Astrocyte (in vitro differentiated cells and primary cell): Measurements from ENCODE around the gene ZFHX3. TPM values are rescaled to one million over a fixed set of nuclear protein-coding genes. Genes with fewer than 3 reads are reported as not detected.

Source experiments
- DNase-seq: peaks from one replicate; pipeline ENCODE4 v3.0.0-alpha.2; 2010; ENCODE audit warnings: low read depth
- FAIRE-seq: peaks from 2 replicates; lab custom pipeline; 2011; peaks lifted over from hg19 to GRCh38; lab: Jason Lieb, UNC
- H2AFZ ChIP-seq: 2 replicates; pipeline ENCODE4 v1.6.0; 2012; ENCODE audit warnings: low read depth, low read length, inconsistent platforms
- H3K27ac ChIP-seq: 2 replicates; pipeline ENCODE4 v1.5.1; 2011; ENCODE audit warnings: low read depth, low read length, inconsistent platforms
- H3K27me3 ChIP-seq: 2 replicates; pipeline ENCODE4 v1.6.0; 2011; ENCODE audit warnings: low read length, inconsistent platforms; ENCODE audit not compliant: insufficient read depth
- H3K36me3 ChIP-seq: 2 replicates; pipeline ENCODE4 v1.5.1; 2011; ENCODE audit warnings: low read length, inconsistent platforms; ENCODE audit not compliant: insufficient read depth
- H3K4me1 ChIP-seq: 2 replicates; pipeline ENCODE4 v1.5.1; 2011; ENCODE audit warnings: low read length, inconsistent platforms; ENCODE audit not compliant: insufficient read depth
- H3K4me2 ChIP-seq: 2 replicates; pipeline ENCODE4 v1.6.0; 2012; ENCODE audit warnings: low read length, inconsistent platforms
- H3K4me3 ChIP-seq: 2 replicates; pipeline ENCODE4 v1.5.1; 2011; ENCODE audit warnings: low read depth, mild to moderate bottlenecking, low read length, inconsistent platforms; ENCODE audit not compliant: insufficient read depth
- H3K79me2 ChIP-seq: 2 replicates; pipeline ENCODE4 v1.6.0; 2012; ENCODE audit warnings: mild to moderate bottlenecking, low read length, inconsistent platforms; ENCODE audit not compliant: insufficient read depth
- H3K9ac ChIP-seq: 2 replicates; pipeline ENCODE4 v1.6.0; 2012; ENCODE audit warnings: mild to moderate bottlenecking, low read length, inconsistent platforms
- H3K9me3 ChIP-seq: 2 replicates; pipeline ENCODE4 v1.5.1; 2012; ENCODE audit warnings: low read depth, mild to moderate bottlenecking, low read length, inconsistent platforms; ENCODE audit not compliant: insufficient read depth
- H4K20me1 ChIP-seq: 2 replicates; pipeline ENCODE4 v1.6.0; 2012; ENCODE audit warnings: low read length, inconsistent platforms; ENCODE audit not compliant: insufficient read depth
- H3K27ac Mint-ChIP-seq: one replicate; pipeline ENCODE4 v1.8.0; 2021; ENCODE audit warnings: mild to moderate bottlenecking, mixed read lengths; ENCODE audit not compliant: unreplicated experiment
- H3K27me3 Mint-ChIP-seq: one replicate; pipeline ENCODE4 v1.8.0; 2021; ENCODE audit warnings: low read depth, mixed read lengths; ENCODE audit not compliant: unreplicated experiment
- H3K36me3 Mint-ChIP-seq: one replicate; pipeline ENCODE4 v1.8.0; 2021; ENCODE audit warnings: low read depth, mixed read lengths; ENCODE audit not compliant: unreplicated experiment
- H3K4me1 Mint-ChIP-seq: one replicate; pipeline ENCODE4 v1.8.0; 2021; ENCODE audit warnings: low read depth, mixed read lengths; ENCODE audit not compliant: unreplicated experiment
- H3K4me3 Mint-ChIP-seq: one replicate; pipeline ENCODE4 v1.8.0; 2021; ENCODE audit warnings: mild to moderate bottlenecking, moderate library complexity, mixed read lengths; ENCODE audit not compliant: unreplicated experiment
- H3K9me3 Mint-ChIP-seq: one replicate; pipeline ENCODE4 v1.8.0; 2021; ENCODE audit warnings: mild to moderate bottlenecking, mixed read lengths; ENCODE audit not compliant: unreplicated experiment
- CTCF ChIP-seq: IDR thresholded peaks from 2 replicates; pipeline ENCODE4 v1.5.1; 2011; ENCODE audit warnings: low read depth, mild to moderate bottlenecking, inconsistent platforms, low read length, moderate library complexity; ENCODE audit not compliant: insufficient read depth
- EZH2 ChIP-seq: IDR thresholded peaks from 2 replicates; pipeline ENCODE4 v1.6.1; 2012; ENCODE audit warnings: mild to moderate bottlenecking, low read length, inconsistent platforms; ENCODE audit not compliant: insufficient read depth
- total RNA-seq: library from RNA; stranded (reverse); gene quantifications from 2 replicates; pipeline ENCODE4 v1.2.1, GENCODE V29; 2021

ZFHX3 gene
- total RNA-seq, 1 donor from 2014 or later = 19.7 TPM

- Histone ChIP-seq H4K20me1 (peaks cover 12% of the 10 kb centered on the region), H3K9ac (peak overlapping the region; percentile 58), H3K4me3 (peak overlapping the region; percentile 9), H3K9me3 (no peaks in the 10 kb centered on the region), H3K27me3 (no peaks in the 10 kb centered on the region), H3K36me3 (no peaks in the 10 kb centered on the region), H2AFZ (no peak overlapping the region), H3K27ac (peak overlapping the region; percentile 88), H3K4me2 (peak overlapping the region; percentile 70), H3K79me2 (peaks cover 24% of the 10 kb centered on the region), H3K4me1 (peaks cover 39% of the 10 kb centered on the region)
- peak; percentile 89 for FAIRE-seq
- Mint-ChIP-seq H3K27me3 (no peaks in the 10 kb centered on the region), H3K27ac (peak overlapping the region; percentile 87), H3K36me3 (peaks cover 8% of the 10 kb centered on the region), H3K9me3 (no peaks in the 10 kb centered on the region), H3K4me1 (peaks cover 21% of the 10 kb centered on the region), H3K4me3 (no peak overlapping the region)
- TF ChIP-seq EZH2 (no peak), CTCF (no peak)
- peak; percentile 87 for DNase-seq
Observed at GRCh38 chr16:72877374-72878028, 170.4 kb downstream of the ZFHX3 start.

DNA sequence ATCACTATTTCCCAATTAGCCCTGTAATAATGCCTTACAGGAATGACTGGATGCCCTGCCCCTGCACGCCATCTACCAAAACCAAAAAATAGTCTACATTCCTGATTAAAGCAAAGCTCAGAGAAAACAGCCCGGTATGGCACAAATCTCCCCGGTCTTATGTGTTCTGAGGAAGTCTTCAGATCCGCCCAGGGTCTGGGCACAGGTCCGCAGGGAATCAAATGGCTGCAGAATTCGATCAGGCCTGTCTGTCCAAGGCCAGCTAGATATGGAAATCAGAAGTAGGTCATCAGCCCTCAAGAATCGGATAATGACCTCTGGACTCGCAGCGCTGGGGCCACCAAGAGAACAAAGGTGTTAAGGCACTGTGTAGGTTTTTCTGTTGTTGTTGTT lies 171.0 kb downstream of the ZFHX3 start:
- Histone ChIP-seq H2AFZ (no peak overlapping the region), H3K4me3 (peak overlapping the region; percentile 9), H3K27me3 (no peaks in the 10 kb centered on the region), H3K4me1 (peaks cover 39% of the 10 kb centered on the region), H3K9me3 (no peaks in the 10 kb centered on the region), H3K79me2 (peaks cover 19% of the 10 kb centered on the region), H3K36me3 (no peaks in the 10 kb centered on the region), H4K20me1 (peaks cover 6% of the 10 kb centered on the region), H3K9ac (peak overlapping the region; percentile 58), H3K4me2 (peak overlapping the region; percentile 70), H3K27ac (peak overlapping the region; percentile 88)
- H3K4me1 Mint-ChIP-seq = peaks cover 21% of the 10 kb centered on the region
- peaks cover 5% of the 10 kb centered on the region for H3K36me3 Mint-ChIP-seq
- no peaks in the 10 kb centered on the region for H3K9me3 Mint-ChIP-seq
- no peak for FAIRE-seq
- TF ChIP-seq CTCF (no peak), EZH2 (no peak)
- H3K4me3 Mint-ChIP-seq = no peak overlapping the region
- no peaks in the 10 kb centered on the region for H3K27me3 Mint-ChIP-seq
- DNase-seq = peak; percentile 71
- H3K27ac Mint-ChIP-seq = peak overlapping the region; percentile 87

DNA sequence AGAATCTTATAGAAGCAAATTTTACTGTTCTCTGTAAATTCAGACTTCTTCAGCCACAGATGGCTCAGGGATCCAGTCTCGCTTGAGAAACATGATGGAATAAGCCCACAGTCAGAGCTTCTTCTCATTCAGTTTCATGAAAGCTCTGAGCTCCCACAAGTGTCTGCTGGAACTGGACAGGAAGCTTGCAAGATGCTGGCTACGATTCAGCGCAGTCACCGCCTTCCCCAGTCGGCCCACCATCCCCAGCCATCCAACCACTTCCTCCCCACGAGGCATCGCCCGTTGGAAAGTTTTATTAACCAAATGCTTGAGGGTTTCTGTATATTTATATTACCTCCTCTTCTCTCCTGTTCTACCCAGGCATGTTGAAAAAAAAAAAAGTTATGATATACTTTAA lies 171.7 kb downstream of the ZFHX3 start:
- peak; percentile 94 for DNase-seq
- peak overlapping the region; percentile 14 for H3K9ac ChIP-seq
- FAIRE-seq = no peak

More for the DNA sequence above, 171.7 kb downstream of the ZFHX3 start:
- Histone ChIP-seq H3K36me3 (no peaks in the 10 kb centered on the region), H3K4me2 (peak overlapping the region; percentile 70), H3K27ac (peak overlapping the region; percentile 88), H3K4me3 (no peak overlapping the region), H3K9me3 (no peaks in the 10 kb centered on the region), H3K27me3 (no peaks in the 10 kb centered on the region), H3K79me2 (peaks cover 12% of the 10 kb centered on the region), H2AFZ (no peak overlapping the region), H4K20me1 (peaks cover 3% of the 10 kb centered on the region), H3K4me1 (peaks cover 39% of the 10 kb centered on the region)
- Mint-ChIP-seq H3K4me1 (peaks cover 21% of the 10 kb centered on the region), H3K27ac (peak overlapping the region; percentile 72), H3K4me3 (no peak overlapping the region), H3K27me3 (no peaks in the 10 kb centered on the region), H3K9me3 (no peaks in the 10 kb centered on the region), H3K36me3 (peaks cover 3% of the 10 kb centered on the region)
- TF ChIP-seq EZH2 = no peak
- TF ChIP-seq CTCF = no peak
